Esophagus squamous epithelium (tissue), 5 donors: Measurements from ENCODE around the gene COPS7A. TPM values are rescaled to one million over a fixed set of nuclear protein-coding genes. Genes with fewer than 3 reads are reported as not detected.

ENCODE experiments used
- DNase-seq: peaks from one replicate; lab custom pipeline; 2025; lab: John Stamatoyannopoulos, UW
- H3K27ac ChIP-seq, 4 donors: fragments of 200-600 bp; sonication (generic); one replicate each; pipeline ENCODE4 v1.5.1; 2016 to 2019; ENCODE audit warnings: mild to moderate bottlenecking in 1 of 4
- H3K27me3 ChIP-seq, 4 donors: fragments of 200-600 bp; sonication (generic); 1 replicate in 3 of 4; 2 replicates in 1 of 4; pipeline versions ENCODE4 v1.5.1 to v1.6.0; 2017 to 2021; ENCODE audit warnings: antibody characterized with exemption in 1 of 4
- H3K36me3 ChIP-seq, 3 donors: fragments of 200-600 bp; sonication (generic); one replicate each; pipeline ENCODE4 v1.5.1; 2016 to 2019
- H3K4me1 ChIP-seq, 3 donors: fragments of 200-600 bp; sonication (generic); one replicate each; pipeline ENCODE4 v1.5.1; 2017 to 2019
- H3K4me3 ChIP-seq, 4 donors: fragments of 200-600 bp; sonication (generic); 1 replicate in 3 of 4; 2 replicates in 1 of 4; pipeline ENCODE4 v1.5.1; 2016 to 2019; ENCODE audit warnings: mild to moderate bottlenecking in 2 of 4, moderate library complexity in 1 of 4
- H3K9me3 ChIP-seq, 3 donors: fragments of 200-600 bp; sonication (generic); one replicate each; pipeline ENCODE4 v1.5.1; 2016 to 2019
- CTCF ChIP-seq, 6 experiments: fragments of 450-650 bp in 4 of 6; fragments of 200-600 bp in 2 of 6; sonication (generic) in 2 of 6; IDR thresholded peaks; one replicate each; pipeline ENCODE4 v1.5.1; 2016 to 2019; ENCODE audit warnings: antibody characterized with exemption in 6 of 6, mild to moderate bottlenecking in 4 of 6, moderate library complexity in 4 of 6
- POLR2A ChIP-seq, 4 donors: fragments of 450-650 bp; IDR thresholded peaks; one replicate each; pipeline ENCODE4 v1.6.1; 2017; ENCODE audit warnings: antibody characterized with exemption in 4 of 4, mild to moderate bottlenecking in 4 of 4, moderate library complexity in 3 of 4
- WGBS, 2 donors: methylation state at CpG; one replicate each; pipeline ENCODE4 v1.1.5; 2018; 5-methylcytosine and 5-hydroxymethylcytosine counted together
- intact Hi-C: fragments of 100-400 bp; cut with DNase I; formaldehyde crosslinking; loops from one replicate; pipeline ENCODE4 v1.15.0; 2022
- total RNA-seq, 4 donors: library from RNA; depleted of rRNA; stranded (reverse); fragments of >200 nt; gene quantifications; one replicate each; pipeline ENCODE4 v1.1.0, GENCODE V29; 2016
- donor health status: DM: yes; HTN: yes; CAD: no.

COPS7A gene
- total RNA-seq, 4 donors from 2014 or later: 39.6 to 57.5 (median 49.1) TPM

- no peaks in the 10 kb centered on the region for H3K9me3 ChIP-seq
- no peaks in the 10 kb centered on the region for H3K4me1 ChIP-seq
- TF ChIP-seq CTCF (IDR thresholded peaks at IDR 0.05): no peak
- intact Hi-C loops: no loop called here
- H3K27ac ChIP-seq: no peak overlapping the region
- WGBS, 2 donors: 72 to 85% methylated on average over 10 of the region's 10 CpGs
- H3K27me3 ChIP-seq: peaks cover 0 to 48% (median 0%) of the 10 kb centered on the region in 4 donors
- H3K36me3 ChIP-seq: no peaks in the 10 kb centered on the region
- H3K4me3 ChIP-seq: no peak overlapping the region
- DNase-seq: no peak
Measured at GRCh38 chr12:6716874-6717437, 6.9 kb upstream of the COPS7A start.

- H3K27me3 ChIP-seq: peaks cover 0 to 6% (median 0%) of the 10 kb centered on the region in 4 donors
- WGBS, 2 donors: 79 to 80% methylated on average over 3 of the region's 3 CpGs
- H3K27ac ChIP-seq: no peak overlapping the region
- no peak overlapping the region for H3K4me3 ChIP-seq
- DNase-seq: no peak
- no peaks in the 10 kb centered on the region for H3K9me3 ChIP-seq
- H3K4me1 ChIP-seq: peaks cover 0 to 21% (median 8%) of the 10 kb centered on the region in 3 donors
- TF ChIP-seq POLR2A (IDR thresholded peaks at IDR 0.05): no peak
- intact Hi-C loops: no loop called here
- peaks cover 0 to 12% (median 0%) of the 10 kb centered on the region in 3 donors for H3K36me3 ChIP-seq
Measured at GRCh38 chr12:6722863-6723262, 983 bp upstream of the COPS7A start.

GRCh38 chr12:6724409-6724797, 557 bp downstream of the COPS7A start:
- Histone ChIP-seq H3K27me3 (no peaks in the 10 kb centered on the region), H3K9me3 (no peaks in the 10 kb centered on the region), H3K27ac (peak overlapping the region; percentile 82 to 96 (median 88)), H3K36me3 (peaks cover 2 to 28% (median 10%) of the 10 kb centered on the region in 3 donors), H3K4me1 (peaks cover 0 to 21% (median 8%) of the 10 kb centered on the region in 3 donors), H3K4me3 (peak overlapping the region; percentile 42 to 80 (median 59))
- DNase-seq: no peak
- no peak for TF ChIP-seq POLR2A (IDR thresholded peaks at IDR 0.05)
- no peak for TF ChIP-seq CTCF (IDR thresholded peaks at IDR 0.05)
- WGBS, 2 donors: 0% methylated on average over 2 to 5 of the region's 10 CpGs
- intact Hi-C loops: no loop called here

- no peak overlapping the region for H3K27ac ChIP-seq
- no peaks in the 10 kb centered on the region for H3K27me3 ChIP-seq
- 87 to 93% methylated on average over 7 of the region's 7 CpGs for WGBS, 2 donors
- intact Hi-C loops: no loop called here
- H3K4me3 ChIP-seq: no peak overlapping the region
- DNase-seq: no peak
- H3K4me1 ChIP-seq: peaks cover 0 to 21% (median 8%) of the 10 kb centered on the region in 3 donors
- H3K36me3 ChIP-seq: peaks cover 12 to 37% (median 18%) of the 10 kb centered on the region in 3 donors
- TF ChIP-seq POLR2A (IDR thresholded peaks at IDR 0.05): no peak
- TF ChIP-seq CTCF (IDR thresholded peaks at IDR 0.05): no peak
- H3K9me3 ChIP-seq: no peaks in the 10 kb centered on the region
Measured at GRCh38 chr12:6725350-6725749, 1.5 kb downstream of the COPS7A start.

GRCh38 chr12:6729186-6729585, 5.3 kb downstream of the COPS7A start:
- TF ChIP-seq POLR2A (IDR thresholded peaks at IDR 0.05) (no peak), CTCF (IDR thresholded peaks at IDR 0.05) (no peak)
- intact Hi-C loops: no loop called here
- Histone ChIP-seq H3K27me3 (no peaks in the 10 kb centered on the region), H3K36me3 (peaks cover 28 to 71% (median 30%) of the 10 kb centered on the region in 3 donors), H3K27ac (no peak overlapping the region), H3K9me3 (no peaks in the 10 kb centered on the region), H3K4me1 (peaks cover 0 to 17% (median 8%) of the 10 kb centered on the region in 3 donors), H3K4me3 (no peak overlapping the region)
- no peak for DNase-seq
- 94% methylated on average over 9 of the region's 18 CpGs; no CpG with 5 or more reads in 1 of the 2 donors for whole genome bisulfite sequencing, 2 donors
